MM.1S (cell line): ENCODE results near the gene TBC1D7.

ENCODE experiments used
- DNase-seq: peaks from one replicate; pipeline ENCODE4 v3.0.0-alpha.2; 2015
- H2AFZ ChIP-seq: fragments of 300-600 bp; sonication (generic); 2 replicates; pipeline ENCODE4 v1.6.0; 2016; ENCODE audit warnings: antibody characterized with exemption, low read length
- H3F3A ChIP-seq: fragments of 300-600 bp; sonication (generic); 2 replicates; pipeline ENCODE4 v1.6.1; 2016; ENCODE audit warnings: mild to moderate bottlenecking, antibody characterized with exemption, low read length, moderate library complexity, mixed read lengths; ENCODE audit not compliant: insufficient read depth
- H3K27ac ChIP-seq: fragments of 300-600 bp; sonication (generic); 2 replicates; pipeline ENCODE4 v1.5.1; 2016; ENCODE audit warnings: mild to moderate bottlenecking, low read length
- H3K27me3 ChIP-seq: fragments of 300-600 bp; sonication (generic); replicated peaks from 2 replicates; pipeline ENCODE4 v1.6.0; 2016; ENCODE audit warnings: low read length; ENCODE audit not compliant: insufficient read depth
- H3K36me3 ChIP-seq: fragments of 300-600 bp; sonication (generic); replicated peaks from 2 replicates; pipeline ENCODE4 v1.6.1; 2016; ENCODE audit warnings: mild to moderate bottlenecking, low read length, mixed read lengths; ENCODE audit not compliant: insufficient read depth
- H3K4me1 ChIP-seq: fragments of 300-600 bp; sonication (generic); 2 replicates; pipeline ENCODE4 v1.6.1; 2016; ENCODE audit warnings: low read length, mixed read lengths
- H3K4me2 ChIP-seq: fragments of 300-600 bp; sonication (generic); 2 replicates; pipeline ENCODE4 v1.6.0; 2016; ENCODE audit warnings: low read depth, low read length
- H3K4me3 ChIP-seq: fragments of 300-600 bp; sonication (generic); 2 replicates; pipeline ENCODE4 v1.5.1; 2016; ENCODE audit warnings: low read length, mixed read lengths
- H3K79me2 ChIP-seq: fragments of 300-600 bp; sonication (generic); 2 replicates; pipeline ENCODE4 v1.6.1; 2016; ENCODE audit warnings: mixed run types, low read length, mixed read lengths
- H3K9ac ChIP-seq: fragments of 300-600 bp; sonication (generic); 2 replicates; pipeline ENCODE4 v1.6.1; 2016; ENCODE audit warnings: low read length, mixed read lengths
- H3K9me2 ChIP-seq: fragments of 300-600 bp; sonication (generic); replicated peaks from 2 replicates; pipeline ENCODE4 v1.6.1; 2016; ENCODE audit warnings: mild to moderate bottlenecking, low read length, mixed read lengths; ENCODE audit not compliant: insufficient read depth
- H3K9me3 ChIP-seq: fragments of 300-600 bp; sonication (generic); replicated peaks from 2 replicates; pipeline ENCODE4 v1.6.1; 2016; ENCODE audit warnings: mild to moderate bottlenecking, low read length, mixed read lengths; ENCODE audit not compliant: insufficient read depth
- H4K20me1 ChIP-seq: fragments of 300-600 bp; sonication (generic); 2 replicates; pipeline ENCODE4 v1.6.1; 2016; ENCODE audit warnings: mild to moderate bottlenecking, low read length, moderate library complexity, mixed read lengths; ENCODE audit not compliant: insufficient read depth
- EZH2 ChIP-seq: fragments of 300-600 bp; sonication (generic); optimal IDR thresholded peaks from 2 replicates; pipeline ENCODE3; 2017; ENCODE audit warnings: low read depth, mild to moderate bottlenecking, antibody characterized with exemption, low read length, mixed read lengths
- EZH2phosphoT487 ChIP-seq: fragments of 300-600 bp; sonication (generic); IDR thresholded peaks from 2 replicates; pipeline ENCODE4 v1.6.1; 2018; ENCODE audit warnings: antibody characterized with exemption, low read length
- TF ChIP-seq, protein P1 (sequence below): fragments of 300-600 bp; sonication (generic); IDR thresholded peaks from 2 replicates; pipeline ENCODE4 v1.5.1; 2016; ENCODE audit warnings: antibody characterized with exemption, low read length, mixed read lengths

Gene TBC1D7

DNA sequence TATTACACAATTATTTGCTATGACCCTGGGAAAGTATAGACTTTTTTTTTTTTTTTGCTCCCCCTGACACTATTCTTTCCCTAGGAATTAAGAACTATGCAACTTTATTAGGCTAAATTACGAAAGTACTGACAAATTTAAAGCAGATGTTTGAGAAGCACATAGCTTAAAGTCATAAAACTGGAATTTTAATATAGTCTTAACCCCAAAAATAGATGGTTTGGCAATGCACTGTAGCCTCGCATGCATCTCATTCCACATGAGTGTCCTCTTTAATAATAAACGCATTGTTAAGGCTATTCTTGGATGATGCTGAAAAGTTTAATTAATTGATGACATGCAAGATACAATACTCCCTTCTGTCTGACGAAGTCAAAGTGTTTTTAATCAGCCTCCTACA is 49.3 kb downstream of the TBC1D7 start:
- Histone ChIP-seq H3K9ac (no peak overlapping the region), H3K79me2 (peaks cover 80% of the 10 kb centered on the region), H3F3A (peaks cover 19% of the 10 kb centered on the region), H3K4me1 (peaks cover 30% of the 10 kb centered on the region), H3K4me2 (no peak overlapping the region), H3K27ac (no peak overlapping the region), H3K4me3 (no peak overlapping the region), H4K20me1 (no peaks in the 10 kb centered on the region), H3K36me3 (no peaks in the 10 kb centered on the region; the same call in none of the 2 replicates), H3K27me3 (no peaks in the 10 kb centered on the region), H3K9me2 (no peaks in the 10 kb centered on the region), H2AFZ (no peak overlapping the region), H3K9me3 (no peaks in the 10 kb centered on the region)
- no peak for DNase-seq
- no peak for TF ChIP-seq EZH2

GRCh38 chr6:13278164-13278563 is 50.2 kb downstream of the TBC1D7 start:
- no peaks in the 10 kb centered on the region for H3K9me3 ChIP-seq
- H3K4me2 ChIP-seq = peak overlapping the region; percentile 24; the same call in 1 of the 2 replicates
- peaks cover 80% of the 10 kb centered on the region for H3K79me2 ChIP-seq
- H3F3A ChIP-seq = peaks cover 26% of the 10 kb centered on the region
- no peak for TF ChIP-seq EZH2phosphoT487
- TF ChIP-seq, protein P1, sequence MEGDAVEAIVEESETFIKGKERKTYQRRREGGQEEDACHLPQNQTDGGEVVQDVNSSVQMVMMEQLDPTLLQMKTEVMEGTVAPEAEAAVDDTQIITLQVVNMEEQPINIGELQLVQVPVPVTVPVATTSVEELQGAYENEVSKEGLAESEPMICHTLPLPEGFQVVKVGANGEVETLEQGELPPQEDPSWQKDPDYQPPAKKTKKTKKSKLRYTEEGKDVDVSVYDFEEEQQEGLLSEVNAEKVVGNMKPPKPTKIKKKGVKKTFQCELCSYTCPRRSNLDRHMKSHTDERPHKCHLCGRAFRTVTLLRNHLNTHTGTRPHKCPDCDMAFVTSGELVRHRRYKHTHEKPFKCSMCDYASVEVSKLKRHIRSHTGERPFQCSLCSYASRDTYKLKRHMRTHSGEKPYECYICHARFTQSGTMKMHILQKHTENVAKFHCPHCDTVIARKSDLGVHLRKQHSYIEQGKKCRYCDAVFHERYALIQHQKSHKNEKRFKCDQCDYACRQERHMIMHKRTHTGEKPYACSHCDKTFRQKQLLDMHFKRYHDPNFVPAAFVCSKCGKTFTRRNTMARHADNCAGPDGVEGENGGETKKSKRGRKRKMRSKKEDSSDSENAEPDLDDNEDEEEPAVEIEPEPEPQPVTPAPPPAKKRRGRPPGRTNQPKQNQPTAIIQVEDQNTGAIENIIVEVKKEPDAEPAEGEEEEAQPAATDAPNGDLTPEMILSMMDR = peak; percentile 46
- H4K20me1 ChIP-seq = no peaks in the 10 kb centered on the region
- H2AFZ ChIP-seq = no peak overlapping the region
- no peak overlapping the region for H3K9ac ChIP-seq
- H3K36me3 ChIP-seq = no peaks in the 10 kb centered on the region; the same call in 1 of the 2 replicates
- no peak overlapping the region for H3K4me3 ChIP-seq
- peak overlapping the region; percentile 41; the same call in 1 of the 2 replicates for H3K27ac ChIP-seq
- H3K27me3 ChIP-seq = no peaks in the 10 kb centered on the region
- peaks cover 30% of the 10 kb centered on the region for H3K4me1 ChIP-seq
- peak; percentile 30 for DNase-seq
- H3K9me2 ChIP-seq = no peaks in the 10 kb centered on the region

- H3K9ac ChIP-seq = no peak overlapping the region
- H3F3A ChIP-seq = peaks cover 28% of the 10 kb centered on the region
- H3K27me3 ChIP-seq = no peaks in the 10 kb centered on the region
- no peak overlapping the region for H3K4me3 ChIP-seq
- no peaks in the 10 kb centered on the region for H4K20me1 ChIP-seq
- H3K4me2 ChIP-seq = peak overlapping the region; percentile 24; the same call in 1 of the 2 replicates
- H3K27ac ChIP-seq = peak overlapping the region; percentile 41; the same call in 1 of the 2 replicates
- H3K9me3 ChIP-seq = no peaks in the 10 kb centered on the region
- H2AFZ ChIP-seq = no peak overlapping the region
- TF ChIP-seq, protein P1 = no peak
- TF ChIP-seq EZH2phosphoT487 (no peak), EZH2 (no peak)
- no peak for DNase-seq
- H3K36me3 ChIP-seq = no peaks in the 10 kb centered on the region; the same call in 1 of the 2 replicates
- peaks cover 86% of the 10 kb centered on the region for H3K79me2 ChIP-seq
- peaks cover 33% of the 10 kb centered on the region for H3K4me1 ChIP-seq
- H3K9me2 ChIP-seq = no peaks in the 10 kb centered on the region
These were observed 51.1 kb downstream of the TBC1D7 start for GRCh38 chr6:13277231-13277630.

GRCh38 chr6:13275435-13275989 is 52.8 kb downstream of the TBC1D7 start:
- DNase-seq = no peak
- peaks cover 28% of the 10 kb centered on the region for H3F3A ChIP-seq
- no peaks in the 10 kb centered on the region for H3K9me3 ChIP-seq
- peak overlapping the region; percentile 86; the same call in 1 of the 2 replicates for H3K27ac ChIP-seq
- peak overlapping the region; percentile 67 for H3K4me3 ChIP-seq
- TF ChIP-seq EZH2 (no peak), EZH2phosphoT487 (no peak)
- TF ChIP-seq, protein P1 = no peak
- H3K36me3 ChIP-seq = no peaks in the 10 kb centered on the region
- H3K4me1 ChIP-seq = peaks cover 37% of the 10 kb centered on the region
- no peak overlapping the region for H2AFZ ChIP-seq
- no peaks in the 10 kb centered on the region for H3K9me2 ChIP-seq
- H3K4me2 ChIP-seq = peak overlapping the region; percentile 77
- no peaks in the 10 kb centered on the region for H3K27me3 ChIP-seq
- no peaks in the 10 kb centered on the region for H4K20me1 ChIP-seq
- H3K9ac ChIP-seq = peak overlapping the region; percentile 73; the same call in 1 of the 2 replicates
- peaks cover 76% of the 10 kb centered on the region for H3K79me2 ChIP-seq
